NCI-H1105 treated with DMSO at 0.1 percent for 48 hours (cell line): ENCODE measurements around the gene RAB3B.

ENCODE experiments used
- DNase-seq: peaks from one replicate; lab custom pipeline; 2025; lab: John Stamatoyannopoulos, UW

The RAB3B gene

DNA sequence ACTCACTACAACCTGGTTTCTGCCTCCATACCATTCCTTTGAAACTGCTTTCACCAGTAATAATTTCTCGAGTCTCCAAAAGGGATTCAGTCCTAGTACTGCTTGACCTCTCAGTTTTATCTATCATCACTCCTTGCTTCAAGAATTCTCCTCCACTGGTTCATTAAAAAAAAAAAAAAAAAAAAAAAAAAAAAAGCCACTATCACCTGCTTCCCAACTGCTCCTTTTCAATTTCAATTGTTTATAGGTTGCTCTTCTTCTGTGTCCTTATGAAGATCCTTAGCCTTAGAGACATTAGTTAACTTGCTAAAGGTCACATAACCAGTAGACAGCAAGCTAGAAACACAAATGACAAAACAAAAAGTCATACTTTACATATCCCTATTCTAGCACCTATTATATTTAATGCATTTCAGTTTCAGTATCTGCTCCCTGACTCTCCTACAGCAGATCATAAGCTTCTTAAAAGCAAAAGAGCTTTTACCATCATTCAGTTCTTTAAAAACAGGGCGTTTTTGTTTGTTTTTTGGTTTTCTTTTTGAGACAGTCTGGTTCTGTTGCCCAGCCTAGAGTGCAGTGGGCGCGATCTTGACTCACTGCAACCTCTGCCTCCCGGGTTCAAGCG, 119.0 kb downstream of the RAB3B start:
- no peak for DNase-seq

DNA sequence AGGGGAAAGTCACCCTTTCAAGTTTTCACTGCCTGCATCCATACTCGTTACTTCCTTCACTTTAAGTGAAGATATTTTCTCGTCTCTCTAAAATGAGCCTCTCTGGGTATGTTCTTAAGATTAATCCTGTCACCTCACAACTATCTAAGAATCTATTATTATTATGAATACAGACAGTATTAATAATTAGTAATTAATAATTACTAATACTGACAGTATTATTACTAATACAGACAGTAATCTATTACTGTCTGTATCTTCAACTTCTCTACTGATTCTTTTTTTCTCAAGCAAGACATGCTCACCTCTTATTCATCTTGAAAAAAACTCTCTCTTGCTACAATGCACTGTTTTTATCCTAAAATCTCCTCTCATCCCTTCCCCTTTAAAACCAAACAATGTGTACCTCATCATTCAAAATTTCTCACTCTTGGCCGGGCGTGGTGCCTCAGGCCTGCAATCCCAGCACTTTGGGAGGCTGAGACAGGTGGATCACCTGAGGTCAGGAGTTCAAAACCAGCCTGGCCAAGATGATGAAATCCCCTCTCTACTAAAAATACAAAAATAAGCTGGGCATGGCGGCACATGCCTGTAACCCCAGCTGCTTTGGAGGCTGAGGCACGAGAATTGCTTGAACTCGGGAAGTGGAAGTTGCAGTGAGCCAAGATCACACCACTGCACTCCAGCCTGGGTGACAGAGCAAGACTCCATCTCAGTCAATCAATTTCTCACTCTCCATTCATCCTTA, 119.7 kb downstream of the RAB3B start:
- no peak for DNase-seq

DNA sequence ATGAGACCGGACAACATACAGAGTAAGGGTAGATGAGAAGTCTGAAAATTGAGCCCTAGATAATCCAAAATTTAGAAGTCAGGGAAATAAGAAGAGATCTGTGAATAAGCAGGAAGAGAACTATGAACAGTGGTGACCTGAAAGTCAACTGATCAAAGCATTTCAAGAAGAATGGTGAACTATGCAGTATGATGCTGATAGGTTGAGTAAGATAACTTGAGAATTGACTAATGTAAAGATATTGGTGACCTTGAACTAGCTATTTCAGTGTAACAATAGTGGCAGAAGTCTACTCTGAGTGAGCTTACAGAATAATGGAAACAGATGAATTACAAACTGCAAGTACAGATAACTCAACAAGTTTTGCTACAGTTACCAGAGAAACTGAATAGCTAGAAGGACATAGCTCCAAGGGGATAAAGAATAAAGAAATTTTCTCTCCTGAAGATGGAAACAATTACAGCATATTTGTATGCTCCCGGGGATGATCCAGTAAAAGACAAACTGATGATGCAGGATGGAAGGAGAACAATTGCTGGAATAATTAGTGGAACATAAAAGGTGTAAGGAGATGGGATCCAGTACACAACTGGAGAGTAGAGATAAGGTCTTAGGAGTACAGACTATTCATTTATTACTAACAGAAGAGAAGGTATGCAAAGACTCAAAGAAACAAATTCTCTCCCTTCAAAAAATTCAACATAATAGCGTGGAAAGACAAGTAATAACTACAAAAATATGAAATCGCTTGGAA, 122.8 kb downstream of the RAB3B start:
- no peak for DNase-seq

DNA sequence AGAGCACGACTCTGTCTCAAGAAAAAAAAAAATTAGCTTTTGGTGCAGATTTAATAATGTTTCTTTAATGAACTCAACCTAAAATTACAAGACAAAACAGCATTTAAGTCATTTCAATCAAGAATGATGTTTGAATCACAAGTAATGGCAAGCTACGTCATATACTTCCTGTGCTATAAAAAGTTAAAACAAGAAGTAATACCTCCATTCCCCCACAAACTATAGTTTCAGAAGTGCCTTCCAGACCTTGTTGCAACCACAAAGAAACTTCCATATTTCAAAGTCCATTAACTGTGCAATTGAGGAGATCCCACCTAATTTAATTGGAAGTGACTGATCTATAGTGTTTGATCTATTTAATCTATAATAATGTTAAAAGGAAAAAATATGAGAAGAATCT, 127.1 kb downstream of the RAB3B start:
- DNase-seq, result no peak

DNA sequence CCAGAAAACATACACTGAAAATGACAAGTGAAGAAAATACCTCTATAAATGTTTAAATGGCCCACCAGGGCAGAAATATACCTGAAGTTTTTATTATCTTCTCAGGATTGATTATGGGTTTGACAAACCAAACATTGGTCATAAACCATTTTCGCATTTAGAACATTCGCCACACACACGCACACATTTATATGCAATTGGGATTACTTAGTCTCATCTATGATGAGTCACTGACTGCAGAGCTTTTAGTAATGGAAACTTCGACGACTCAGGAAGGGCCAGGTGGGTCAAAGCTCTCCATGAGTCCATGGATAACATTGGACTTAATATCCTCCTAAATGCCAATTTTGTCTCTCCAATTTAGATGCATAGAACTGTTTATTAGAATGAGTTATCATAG, 128.8 kb downstream of the RAB3B start:
- DNase-seq, result no peak

DNA sequence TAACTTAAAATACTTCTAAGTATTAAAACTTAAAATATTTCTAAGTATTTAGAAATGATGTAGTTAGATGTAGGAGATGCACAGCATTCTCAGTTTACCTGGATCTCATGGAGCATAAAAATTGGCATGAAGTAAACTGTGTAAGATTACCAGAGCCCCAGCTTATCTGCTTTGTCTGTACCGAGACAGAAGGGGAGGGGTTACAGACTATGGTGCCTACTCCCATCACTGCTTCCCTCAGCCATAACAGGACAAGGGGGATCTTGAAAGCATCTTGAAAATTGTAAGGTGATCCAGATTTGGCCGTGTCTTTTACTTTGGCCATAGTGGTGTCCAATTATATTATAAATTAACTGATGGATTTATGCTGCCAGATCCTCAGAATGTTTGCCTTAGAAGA, 130.8 kb downstream of the RAB3B start:
- no peak for DNase-seq

DNA sequence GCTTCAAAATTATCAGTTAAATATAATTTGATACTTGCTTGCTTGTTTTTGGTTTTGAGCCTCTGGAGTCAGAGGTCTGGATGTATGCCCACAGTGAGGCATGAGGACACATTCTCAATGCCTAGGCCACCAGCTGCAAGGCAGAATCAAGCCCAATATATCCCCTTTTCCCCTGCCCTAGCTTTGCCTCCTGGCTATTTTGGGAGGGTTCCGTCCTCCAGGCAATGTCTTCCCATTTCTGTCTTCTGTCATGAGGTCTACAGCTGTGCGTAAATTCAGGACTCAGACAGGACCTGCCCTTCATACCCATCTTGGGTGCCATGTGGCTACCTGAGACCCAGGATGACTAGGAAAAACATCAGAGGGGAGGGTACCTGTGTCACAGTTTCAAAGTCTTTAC, 131.2 kb downstream of the RAB3B start:
- no peak for DNase-seq

DNA sequence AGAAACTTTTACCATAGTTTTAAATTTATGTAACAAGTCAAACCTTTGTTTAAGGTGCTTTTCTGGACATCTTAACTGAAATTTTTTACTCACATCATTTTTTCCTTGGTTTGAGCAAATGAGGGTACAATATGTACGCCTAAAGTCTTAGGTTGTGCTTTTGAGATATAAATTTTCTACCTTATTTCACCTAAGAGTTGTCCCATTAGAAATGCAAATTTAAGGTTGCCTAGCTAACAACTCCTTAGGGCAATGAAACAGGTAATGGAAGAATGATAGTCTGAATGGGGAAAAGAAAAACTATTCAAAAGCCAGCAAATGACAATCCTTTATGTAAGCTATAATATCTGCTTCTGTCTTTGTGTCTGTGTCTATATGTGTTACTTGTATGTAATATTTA, 131.6 kb downstream of the RAB3B start:
- DNase-seq, result no peak
